CD4-positive, alpha-beta T cell treated with Interleukin-17A for 1 hour (primary cell): ENCODE results near the gene NCKIPSD.
"Not testable (repeated sequence)": the region's sequence is repeated elsewhere in the genome, so short reads cannot be mapped to it uniquely, and the experiment has no call there.

ENCODE experiments used
- DNase-seq: peaks from one replicate; pipeline ENCODE4 v3.0.0-alpha.2; 2020

Gene NCKIPSD

GRCh38 chr3:48685603-48686511, at the start of gene NCKIPSD:
Gene NCKIPSD (minus strand): TSS chr3:48685915. CDS start chr3:48685807, 108 bp downstream.
- DNase-seq: peak; percentile 91

GRCh38 chr3:48735075-48735767, 49.5 kb upstream of the NCKIPSD start:
- DNase-seq: not testable (repeated sequence)

- not testable (repeated sequence) for DNase-seq
These were observed 48.8 kb upstream of the NCKIPSD start for GRCh38 chr3:48734541-48734940.

- DNase-seq: not testable (repeated sequence)
These were observed 48.2 kb upstream of the NCKIPSD start for GRCh38 chr3:48733752-48734518.

- no peak for DNase-seq
These were observed 41.8 kb upstream of the NCKIPSD start for GRCh38 chr3:48727511-48727910.

- not testable (repeated sequence) for DNase-seq
These were observed 39.6 kb upstream of the NCKIPSD start for GRCh38 chr3:48725185-48725855.

- DNase-seq: no peak
These were observed 38.0 kb upstream of the NCKIPSD start for GRCh38 chr3:48723725-48724124.

- not testable (repeated sequence) for DNase-seq
These were observed 37.6 kb upstream of the NCKIPSD start for GRCh38 chr3:48723293-48723692.

- peak; percentile 98 for DNase-seq
These were observed 31.4 kb upstream of the NCKIPSD start, which contains the start of gene IP6K2 for GRCh38 chr3:48716982-48717746. Gene IP6K2 (minus strand): TSS chr3:48717221. CDS start chr3:48695291, 21,930 bp downstream.

GRCh38 chr3:48716508-48716981, 30.8 kb upstream of the NCKIPSD start:
- DNase-seq: peak; percentile 46

- no peak for DNase-seq
These were observed 29.6 kb upstream of the NCKIPSD start for GRCh38 chr3:48715174-48715800.

- no peak for DNase-seq
These were observed 26.0 kb upstream of the NCKIPSD start for GRCh38 chr3:48711727-48712126.

- DNase-seq: no peak
These were observed 23.3 kb upstream of the NCKIPSD start for GRCh38 chr3:48709051-48709461.

- DNase-seq: no peak
These were observed 22.8 kb upstream of the NCKIPSD start for GRCh38 chr3:48708481-48708889.

GRCh38 chr3:48707157-48707556, 21.4 kb upstream of the NCKIPSD start:
- no peak for DNase-seq

GRCh38 chr3:48702320-48702920, 16.7 kb upstream of the NCKIPSD start:
- no peak for DNase-seq

GRCh38 chr3:48700731-48701405, 15.2 kb upstream of the NCKIPSD start:
- no peak for DNase-seq

GRCh38 chr3:48698891-48699290, 13.2 kb upstream of the NCKIPSD start:
- DNase-seq: no peak

GRCh38 chr3:48697952-48698351, 12.2 kb upstream of the NCKIPSD start:
- DNase-seq: no peak

GRCh38 chr3:48696601-48697000, 10.9 kb upstream of the NCKIPSD start:
- DNase-seq: no peak
